Measurements from ENCODE around the gene MGAT5B.

DNA sequence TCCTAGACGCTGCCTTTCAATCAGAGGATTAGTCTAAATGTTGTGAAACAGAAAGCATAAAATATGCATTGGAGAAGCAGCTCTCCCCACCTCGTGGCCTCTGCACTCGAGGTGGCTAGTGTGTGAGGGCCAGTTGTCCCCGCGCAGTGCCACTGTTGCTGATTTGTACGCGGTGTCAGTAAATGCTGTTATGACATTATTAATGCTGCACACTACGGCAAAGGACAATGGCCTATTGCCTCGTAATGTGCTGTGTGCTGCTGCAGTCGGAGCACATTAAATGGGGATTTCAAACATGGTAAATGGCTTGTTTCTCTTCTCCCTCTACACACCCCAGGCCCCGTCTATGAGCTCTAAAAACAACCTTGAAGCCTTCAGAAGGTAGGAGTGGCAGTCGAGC, 5.7 kb upstream of the MGAT5B start:
- no peak for TF ChIP-seq POLR2A (IDR thresholded peaks at IDR 0.05)
- TF ChIP-seq, protein P1, sequence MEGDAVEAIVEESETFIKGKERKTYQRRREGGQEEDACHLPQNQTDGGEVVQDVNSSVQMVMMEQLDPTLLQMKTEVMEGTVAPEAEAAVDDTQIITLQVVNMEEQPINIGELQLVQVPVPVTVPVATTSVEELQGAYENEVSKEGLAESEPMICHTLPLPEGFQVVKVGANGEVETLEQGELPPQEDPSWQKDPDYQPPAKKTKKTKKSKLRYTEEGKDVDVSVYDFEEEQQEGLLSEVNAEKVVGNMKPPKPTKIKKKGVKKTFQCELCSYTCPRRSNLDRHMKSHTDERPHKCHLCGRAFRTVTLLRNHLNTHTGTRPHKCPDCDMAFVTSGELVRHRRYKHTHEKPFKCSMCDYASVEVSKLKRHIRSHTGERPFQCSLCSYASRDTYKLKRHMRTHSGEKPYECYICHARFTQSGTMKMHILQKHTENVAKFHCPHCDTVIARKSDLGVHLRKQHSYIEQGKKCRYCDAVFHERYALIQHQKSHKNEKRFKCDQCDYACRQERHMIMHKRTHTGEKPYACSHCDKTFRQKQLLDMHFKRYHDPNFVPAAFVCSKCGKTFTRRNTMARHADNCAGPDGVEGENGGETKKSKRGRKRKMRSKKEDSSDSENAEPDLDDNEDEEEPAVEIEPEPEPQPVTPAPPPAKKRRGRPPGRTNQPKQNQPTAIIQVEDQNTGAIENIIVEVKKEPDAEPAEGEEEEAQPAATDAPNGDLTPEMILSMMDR (IDR thresholded peaks at IDR 0.05): no peak

Data from body of pancreas (tissue), 4 donors.